Activated CD4-positive, alpha-beta T cell treated with anti-CD3 and anti-CD28 coated beads, Interleukin-2, amount 10 ng/mL, durations not matched to agents 7 days and 5 days (primary cell): Measurements from ENCODE around the gene RNF6. TPM values are rescaled to one million over a fixed set of nuclear protein-coding genes. Genes with fewer than 3 reads are reported as not detected.
A peak's percentile ranks its signal among the peaks of the same experiment; 100 is the strongest.

ENCODE experiments used
- CTCF ChIA-PET: fragments of 350-600 bp; sonication (Branson Sonifier 250); formaldehyde crosslinking; loops from one replicate; lab custom pipeline; 2021; ENCODE audit warnings: antibody characterized with exemption; lab: Charles Lee
- POLR2A ChIA-PET: fragments of 350-600 bp; sonication (Branson Sonifier 250); formaldehyde crosslinking; loops from one replicate; lab custom pipeline; 2021; ENCODE audit warnings: antibody characterized with exemption; lab: Charles Lee
- DNase-seq: peaks from one replicate; pipeline ENCODE4 v3.0.0-alpha.2; 2020
- H3K27ac Mint-ChIP-seq: one replicate; pipeline ENCODE4 v1.8.0; 2021; ENCODE audit warnings: mild to moderate bottlenecking, moderate library complexity, mixed read lengths
- H3K27me3 Mint-ChIP-seq: one replicate; pipeline ENCODE4 v1.8.0; 2021; ENCODE audit warnings: mixed read lengths
- H3K36me3 Mint-ChIP-seq: one replicate; pipeline ENCODE4 v1.8.0; 2021; ENCODE audit warnings: low read depth, mixed read lengths
- H3K4me1 Mint-ChIP-seq: one replicate; pipeline ENCODE4 v1.8.0; 2021; ENCODE audit warnings: mixed read lengths
- H3K4me3 Mint-ChIP-seq: one replicate; pipeline ENCODE4 v1.8.0; 2021; ENCODE audit warnings: mild to moderate bottlenecking, moderate library complexity, mixed read lengths
- H3K9me3 Mint-ChIP-seq: one replicate; pipeline ENCODE4 v1.8.0; 2021; ENCODE audit warnings: mixed read lengths
- total RNA-seq, 2 experiments: library from RNA; stranded (reverse); gene quantifications; one replicate each; pipeline ENCODE4 v1.2.3, GENCODE V29; 2021

Gene RNF6
- total RNA-seq, 2 experiments from 2014 or later, result 38.7 to 46.0 TPM

- POLR2A ChIA-PET, result interaction anchor here (0.8 kb wide), 1 partner anchor 35 kb away, joined by 4 read pairs; no protein-coding TSS in a partner anchor
- Mint-ChIP-seq H3K9me3 (no peaks in the 10 kb centered on the region), H3K27me3 (no peaks in the 10 kb centered on the region), H3K4me3 (peak overlapping the region; percentile 89), H3K27ac (peak overlapping the region; percentile 100), H3K36me3 (peaks cover 32% of the 10 kb centered on the region), H3K4me1 (peaks cover 32% of the 10 kb centered on the region)
- DNase-seq, result no peak
- CTCF ChIA-PET, result interaction anchor here (4.4 kb wide), 1 partner anchor 35 kb away, joined by 26 read pairs; no protein-coding TSS in a partner anchor
Measured at GRCh38 chr13:26221399-26221720, 754 bp downstream of the RNF6 start.

GRCh38 chr13:26220575-26220974, 1.5 kb downstream of the RNF6 start:
- Mint-ChIP-seq H3K36me3 (peaks cover 37% of the 10 kb centered on the region), H3K27ac (no peak overlapping the region), H3K4me3 (peak overlapping the region; percentile 89), H3K27me3 (no peaks in the 10 kb centered on the region), H3K9me3 (no peaks in the 10 kb centered on the region), H3K4me1 (peaks cover 32% of the 10 kb centered on the region)
- ChIA-PET CTCF (interaction anchor here (4.4 kb wide), 1 partner anchor 34 kb away, joined by 26 read pairs; no protein-coding TSS in a partner anchor), POLR2A (no interaction called here)
- no peak for DNase-seq

- ChIA-PET POLR2A (no interaction called here), CTCF (interaction anchor here (4.4 kb wide), 1 partner anchor 34 kb away, joined by 26 read pairs; no protein-coding TSS in a partner anchor)
- H3K36me3 Mint-ChIP-seq, result peaks cover 44% of the 10 kb centered on the region
- no peak overlapping the region for H3K4me3 Mint-ChIP-seq
- H3K27me3 Mint-ChIP-seq, result no peaks in the 10 kb centered on the region
- DNase-seq, result no peak
- no peak overlapping the region for H3K27ac Mint-ChIP-seq
- no peaks in the 10 kb centered on the region for H3K9me3 Mint-ChIP-seq
- H3K4me1 Mint-ChIP-seq, result peaks cover 32% of the 10 kb centered on the region
Measured at GRCh38 chr13:26219726-26220125, 2.4 kb downstream of the RNF6 start.

GRCh38 chr13:26216042-26216441, 6.1 kb downstream of the RNF6 start:
- Mint-ChIP-seq H3K9me3 (no peaks in the 10 kb centered on the region), H3K4me1 (peaks cover 17% of the 10 kb centered on the region), H3K36me3 (peaks cover 58% of the 10 kb centered on the region), H3K27ac (no peak overlapping the region), H3K4me3 (no peak overlapping the region), H3K27me3 (no peaks in the 10 kb centered on the region)
- CTCF ChIA-PET, result no interaction called here
- DNase-seq, result no peak
- POLR2A ChIA-PET, result no interaction called here

GRCh38 chr13:26213982-26214381, 8.1 kb downstream of the RNF6 start:
- DNase-seq, result no peak
- no peak overlapping the region for H3K27ac Mint-ChIP-seq
- peaks cover 63% of the 10 kb centered on the region for H3K36me3 Mint-ChIP-seq
- ChIA-PET CTCF (no interaction called here), POLR2A (no interaction called here)
- no peaks in the 10 kb centered on the region for H3K9me3 Mint-ChIP-seq
- no peaks in the 10 kb centered on the region for H3K27me3 Mint-ChIP-seq
- no peaks in the 10 kb centered on the region for H3K4me1 Mint-ChIP-seq
- H3K4me3 Mint-ChIP-seq, result no peak overlapping the region

GRCh38 chr13:26213345-26213744, 8.8 kb downstream of the RNF6 start:
- no peaks in the 10 kb centered on the region for H3K9me3 Mint-ChIP-seq
- DNase-seq, result no peak
- ChIA-PET CTCF (interaction anchor here (1.0 kb wide), 1 partner anchor 29 kb away, joined by 3 read pairs; no protein-coding TSS in a partner anchor), POLR2A (no interaction called here)
- H3K36me3 Mint-ChIP-seq, result peaks cover 65% of the 10 kb centered on the region
- H3K27ac Mint-ChIP-seq, result no peak overlapping the region
- H3K4me3 Mint-ChIP-seq, result no peak overlapping the region
- no peaks in the 10 kb centered on the region for H3K4me1 Mint-ChIP-seq
- no peaks in the 10 kb centered on the region for H3K27me3 Mint-ChIP-seq

- Mint-ChIP-seq H3K27ac (no peak overlapping the region), H3K9me3 (no peaks in the 10 kb centered on the region), H3K4me1 (no peaks in the 10 kb centered on the region), H3K4me3 (no peak overlapping the region), H3K36me3 (peaks cover 42% of the 10 kb centered on the region), H3K27me3 (no peaks in the 10 kb centered on the region)
- DNase-seq, result no peak
- ChIA-PET POLR2A (no interaction called here), CTCF (no interaction called here)
Measured at GRCh38 chr13:26208287-26208686, 13.8 kb downstream of the RNF6 start.

- Mint-ChIP-seq H3K4me1 (no peaks in the 10 kb centered on the region), H3K27me3 (no peaks in the 10 kb centered on the region), H3K36me3 (peaks cover 13% of the 10 kb centered on the region), H3K27ac (no peak overlapping the region), H3K9me3 (no peaks in the 10 kb centered on the region), H3K4me3 (no peak overlapping the region)
- ChIA-PET POLR2A (no interaction called here), CTCF (interaction anchor here (0.5 to 1.4 kb wide), 4 partner anchors 14 to 469 kb away, joined by 3 to 5 read pairs (median 4); partner anchors contain the start of gene RNF6)
- DNase-seq, result no peak
Measured at GRCh38 chr13:26202365-26202972, 19.6 kb downstream of the RNF6 start.

- CTCF ChIA-PET, result interaction anchor here (1.1 kb wide), 1 partner anchor 32 kb away, joined by 4 read pairs; no protein-coding TSS in a partner anchor
- peaks cover 12% of the 10 kb centered on the region for H3K36me3 Mint-ChIP-seq
- POLR2A ChIA-PET, result no interaction called here
- no peaks in the 10 kb centered on the region for H3K27me3 Mint-ChIP-seq
- H3K9me3 Mint-ChIP-seq, result peaks cover 9% of the 10 kb centered on the region
- no peak overlapping the region for H3K27ac Mint-ChIP-seq
- H3K4me1 Mint-ChIP-seq, result no peaks in the 10 kb centered on the region
- no peak overlapping the region for H3K4me3 Mint-ChIP-seq
- no peak for DNase-seq
Measured at GRCh38 chr13:26200811-26201210, 21.3 kb downstream of the RNF6 start.

- no peaks in the 10 kb centered on the region for H3K4me1 Mint-ChIP-seq
- peaks cover 24% of the 10 kb centered on the region for H3K36me3 Mint-ChIP-seq
- H3K27me3 Mint-ChIP-seq, result no peaks in the 10 kb centered on the region
- POLR2A ChIA-PET, result no interaction called here
- H3K9me3 Mint-ChIP-seq, result peaks cover 20% of the 10 kb centered on the region
- no peak for DNase-seq
- no peak overlapping the region for H3K4me3 Mint-ChIP-seq
- H3K27ac Mint-ChIP-seq, result no peak overlapping the region
- CTCF ChIA-PET, result interaction anchor here (1.3 kb wide), 1 partner anchor 15 kb away, joined by 4 read pairs; no protein-coding TSS in a partner anchor
Measured at GRCh38 chr13:26198116-26198515, 24.0 kb downstream of the RNF6 start.

- Mint-ChIP-seq H3K27me3 (no peaks in the 10 kb centered on the region), H3K4me1 (no peaks in the 10 kb centered on the region), H3K9me3 (peaks cover 20% of the 10 kb centered on the region), H3K4me3 (no peak overlapping the region), H3K27ac (no peak overlapping the region), H3K36me3 (peaks cover 24% of the 10 kb centered on the region)
- CTCF ChIA-PET, result no interaction called here
- DNase-seq, result no peak
- POLR2A ChIA-PET, result no interaction called here
Measured at GRCh38 chr13:26197298-26197697, 24.8 kb downstream of the RNF6 start.

GRCh38 chr13:26186995-26187394, 35.1 kb downstream of the RNF6 start:
- H3K27me3 Mint-ChIP-seq, result no peaks in the 10 kb centered on the region
- ChIA-PET CTCF (interaction anchor here (0.6 to 4.0 kb wide), 6 partner anchors 34 to 911 kb away, joined by 3 to 42 read pairs (median 4); partner anchors contain the start of gene RNF6), POLR2A (no interaction called here)
- DNase-seq, result no peak
- H3K27ac Mint-ChIP-seq, result peak overlapping the region; percentile 96
- H3K4me1 Mint-ChIP-seq, result peaks cover 22% of the 10 kb centered on the region
- peak overlapping the region; percentile 82 for H3K4me3 Mint-ChIP-seq
- H3K36me3 Mint-ChIP-seq, result no peaks in the 10 kb centered on the region
- no peaks in the 10 kb centered on the region for H3K9me3 Mint-ChIP-seq

GRCh38 chr13:26186118-26186870, 35.8 kb downstream of the RNF6 start:
- ChIA-PET POLR2A (interaction anchor here (0.7 to 0.9 kb wide), 3 partner anchors 14 to 110 kb away, joined by 3 to 9 read pairs (median 4); partner anchors contain the start of gene RNF6), CTCF (interaction anchor here (0.6 to 4.0 kb wide), 15 partner anchors 13 to 912 kb away, joined by 3 to 42 read pairs (median 4); partner anchors contain the start of gene RNF6)
- DNase-seq, result peak; percentile 89
- H3K4me3 Mint-ChIP-seq, result peak overlapping the region; percentile 82
- no peaks in the 10 kb centered on the region for H3K36me3 Mint-ChIP-seq
- peaks cover 22% of the 10 kb centered on the region for H3K4me1 Mint-ChIP-seq
- no peaks in the 10 kb centered on the region for H3K27me3 Mint-ChIP-seq
- H3K9me3 Mint-ChIP-seq, result no peaks in the 10 kb centered on the region
- peak overlapping the region; percentile 96 for H3K27ac Mint-ChIP-seq
